ENCODE measurements around the gene IGF1. TPM values are rescaled to one million over a fixed set of nuclear protein-coding genes. Genes with fewer than 3 reads are reported as not detected.

Gene IGF1
- total and polyA plus RNA-seq, 10 of the 15 experiments (the other 5 are each of a cell fraction or from before 2014, with no cell fraction given): 2.4 to 9.2 (median 3.5) TPM

DNA sequence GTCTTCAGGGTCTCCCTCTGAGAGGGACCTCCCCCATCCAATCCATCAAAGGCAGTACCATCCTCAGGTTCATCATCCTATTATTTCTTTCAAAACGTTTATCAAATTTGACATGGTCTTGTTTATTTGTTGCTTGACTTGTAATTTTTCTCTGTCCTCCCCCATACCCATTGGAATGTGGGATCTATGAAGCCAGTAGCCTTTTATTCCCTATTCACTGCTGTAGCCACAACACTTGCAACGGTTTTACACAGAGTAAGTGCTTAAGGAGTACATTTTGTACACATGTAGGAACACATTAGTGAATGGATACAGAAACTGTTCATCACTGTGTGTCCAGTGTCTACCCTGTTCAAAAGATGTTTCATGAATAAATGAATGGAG, 41.5 kb downstream of the IGF1 start:
- no TSS peak for BruUV-seq (replicated peaks)
- ATAC-seq (no peak), FAIRE-seq (no peak), DNase-seq (ENCODE audit: low read depth, low spot score) (no peak)
- ChIA-PET RAD21 (ENCODE audit: unreplicated experiment) (no interaction called here), CTCF (no interaction called here), POLR2A (interaction anchor here (0.6 kb wide), 1 partner anchor 320 kb away, joined by 4 read pairs; no protein-coding TSS in a partner anchor), SMC1A (ENCODE audit: uncharacterized antibody, unreplicated experiment) (no interaction called here)
- H4K20me1 ChIP-seq (ENCODE audit: control insufficient read depth, insufficient read depth): no peaks in the 10 kb centered on the region
- H3K27me3 ChIP-seq (replicated peaks in 1 of 2; ENCODE audit: control insufficient read depth in 2 of 2, insufficient read depth in 2 of 2, low read length in 1 of 2): no peaks in the 10 kb centered on the region
- H2AFZ ChIP-seq (ENCODE audit: control insufficient read depth, low read depth, low read length): no peak overlapping the region
- no peaks in the 10 kb centered on the region for H3K36me3 ChIP-seq (ENCODE audit: control insufficient read depth in 2 of 2, insufficient read depth in 2 of 2, low read length in 1 of 2)
- no peaks in the 10 kb centered on the region; the same call in 1 of the 2 replicates for H3K4me1 ChIP-seq (ENCODE audit: control insufficient read depth, insufficient read depth, low read length)
- WGBS (ENCODE audit: insufficient coverage, insufficient replicate concordance, low lambda C conversion rate, missing lambda C conversion rate): 13% methylated on average over 2 of the region's 2 CpGs
- H3K79me2 ChIP-seq (ENCODE audit: control insufficient read depth, insufficient read depth, low read length): no peaks in the 10 kb centered on the region
- no peak for TF ChIP-seq TAF1 (IDR thresholded peaks at IDR 0.05; ENCODE audit: borderline replicate concordance, low read depth, low read length)
- no peak for TF ChIP-seq IKZF1 (conservative IDR thresholded peaks at IDR 0.05)
- TF ChIP-seq MTA3 (IDR thresholded peaks at IDR 0.05; ENCODE audit: borderline replicate concordance, low read length): no peak
- TF ChIP-seq MYB (IDR thresholded peaks at IDR 0.05; ENCODE audit: borderline replicate concordance, low read depth, low read length): no peak
- no peak for TF ChIP-seq SREBF2 (IDR thresholded peaks at IDR 0.05; ENCODE audit: low read length)
- TF ChIP-seq CREM (IDR thresholded peaks at IDR 0.05; ENCODE audit: low read depth): no peak
- no peak for TF ChIP-seq NFIC (IDR thresholded peaks at IDR 0.05; ENCODE audit: low read depth, low read length)
- no peak for TF ChIP-seq CHD1 (IDR thresholded peaks at IDR 0.05; ENCODE audit: low read depth, low read length)
- TF ChIP-seq PML (IDR thresholded peaks at IDR 0.05; ENCODE audit: low read length): no peak
- H3K9me3 ChIP-seq (replicated peaks; ENCODE audit: control insufficient read depth, insufficient read depth, low read length): no peaks in the 10 kb centered on the region; the same call in 2 of the 3 replicates
- no peak overlapping the region for H3K9ac ChIP-seq (ENCODE audit: control insufficient read depth, insufficient read depth, low read length)
- H3K4me3 ChIP-seq: no peak overlapping the region
- intact Hi-C loops (cut with micrococcal nuclease; ENCODE audit: unreplicated experiment) (no loop called here), in situ Hi-C loops (cut with MboI) (no loop called here)
- no peak overlapping the region for H3K4me2 ChIP-seq (ENCODE audit: control insufficient read depth, insufficient read depth)
- no peak overlapping the region for H3K27ac ChIP-seq (ENCODE audit: control insufficient read depth, insufficient read depth)
